Measurements from ENCODE around the gene RAB11A. TPM values are rescaled to one million over a fixed set of nuclear protein-coding genes. Genes with fewer than 3 reads are reported as not detected.

Gene RAB11A
- total RNA-seq, 1 donor from 2014 or later = 98.2 TPM

DNA sequence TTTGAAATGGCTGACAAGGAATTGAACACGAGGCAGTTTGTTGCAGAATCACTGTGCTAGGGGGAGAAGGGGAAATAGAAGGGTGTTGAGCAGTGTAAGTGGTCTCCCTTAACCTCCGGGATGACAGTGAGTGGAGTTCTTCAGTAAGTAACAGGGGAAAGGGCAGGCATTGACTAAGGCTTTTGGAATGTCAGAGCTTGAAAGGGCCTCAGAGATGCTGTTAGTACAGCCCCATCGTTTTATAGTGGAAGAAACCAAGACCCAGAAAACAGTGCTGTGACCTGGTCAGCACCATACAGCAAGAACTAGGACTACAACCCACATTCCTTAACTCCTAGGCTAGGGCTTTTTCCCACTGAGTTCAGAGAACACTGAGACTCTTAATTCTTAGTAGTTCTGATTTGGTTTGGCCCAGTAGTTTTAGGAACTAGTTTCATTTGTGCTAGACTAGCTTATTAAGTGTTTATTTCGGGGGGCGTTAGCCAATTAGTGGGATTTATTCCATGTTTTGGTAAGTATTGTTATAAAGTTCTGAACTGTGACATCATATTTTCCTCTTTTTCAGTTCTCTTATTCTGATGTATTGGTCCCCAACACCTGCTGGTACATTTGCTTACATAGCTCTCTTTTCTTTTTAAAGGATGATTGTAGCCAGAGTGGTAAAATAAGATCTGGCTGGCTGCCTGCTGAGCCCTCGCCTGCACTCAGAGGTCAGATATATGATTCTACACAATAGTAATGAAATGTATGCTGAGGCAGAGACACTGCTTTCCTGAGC lies 34.2 kb downstream of the RAB11A start:
- ChIA-PET POLR2A (interaction anchor here (1.1 to 2.7 kb wide), 3 partner anchors 18 to 34 kb away, joined by 3 to 15 read pairs (median 6); partner anchors contain the start of gene RAB11A), CTCF (no interaction called here)
- Mint-ChIP-seq H3K27ac (peak overlapping the region; percentile 62), H3K9me3 (no peaks in the 10 kb centered on the region), H3K4me1 (peaks cover 43% of the 10 kb centered on the region), H3K36me3 (ENCODE audit: low read depth) (peaks cover 48% of the 10 kb centered on the region), H3K4me3 (no peak overlapping the region), H3K27me3 (no peaks in the 10 kb centered on the region)
- TF ChIP-seq, protein P1, sequence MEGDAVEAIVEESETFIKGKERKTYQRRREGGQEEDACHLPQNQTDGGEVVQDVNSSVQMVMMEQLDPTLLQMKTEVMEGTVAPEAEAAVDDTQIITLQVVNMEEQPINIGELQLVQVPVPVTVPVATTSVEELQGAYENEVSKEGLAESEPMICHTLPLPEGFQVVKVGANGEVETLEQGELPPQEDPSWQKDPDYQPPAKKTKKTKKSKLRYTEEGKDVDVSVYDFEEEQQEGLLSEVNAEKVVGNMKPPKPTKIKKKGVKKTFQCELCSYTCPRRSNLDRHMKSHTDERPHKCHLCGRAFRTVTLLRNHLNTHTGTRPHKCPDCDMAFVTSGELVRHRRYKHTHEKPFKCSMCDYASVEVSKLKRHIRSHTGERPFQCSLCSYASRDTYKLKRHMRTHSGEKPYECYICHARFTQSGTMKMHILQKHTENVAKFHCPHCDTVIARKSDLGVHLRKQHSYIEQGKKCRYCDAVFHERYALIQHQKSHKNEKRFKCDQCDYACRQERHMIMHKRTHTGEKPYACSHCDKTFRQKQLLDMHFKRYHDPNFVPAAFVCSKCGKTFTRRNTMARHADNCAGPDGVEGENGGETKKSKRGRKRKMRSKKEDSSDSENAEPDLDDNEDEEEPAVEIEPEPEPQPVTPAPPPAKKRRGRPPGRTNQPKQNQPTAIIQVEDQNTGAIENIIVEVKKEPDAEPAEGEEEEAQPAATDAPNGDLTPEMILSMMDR (IDR thresholded peaks at IDR 0.05) = no peak
- no peak for DNase-seq
- no peak for ATAC-seq (ENCODE audit: low read depth)
- intact Hi-C loops (cut with micrococcal nuclease) = loop anchor here (5.0 kb wide), 1 partner anchor 79 kb away; no protein-coding TSS in a partner anchor

DNA sequence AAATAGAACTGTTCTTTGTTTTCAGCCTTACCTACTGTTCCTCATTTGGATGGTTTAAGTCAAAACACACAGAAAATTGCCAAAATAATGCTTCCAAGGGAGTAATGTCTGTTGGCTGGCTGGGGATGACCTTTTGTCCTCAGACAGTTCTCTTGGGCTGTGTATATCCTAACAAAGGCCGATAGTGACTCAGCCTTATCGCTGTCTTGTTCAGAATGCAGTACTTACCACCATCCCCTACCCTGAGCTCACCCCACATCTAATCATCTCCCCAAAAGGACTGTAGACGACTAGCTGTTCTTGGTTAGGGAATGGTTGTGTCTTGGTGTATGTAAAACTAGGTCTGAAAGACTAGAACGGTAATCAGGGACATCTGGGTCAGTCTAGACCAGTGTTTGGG lies 35.0 kb downstream of the RAB11A start:
- intact Hi-C loops (cut with micrococcal nuclease) = loop anchor here (5.0 kb wide), 1 partner anchor 78 kb away; no protein-coding TSS in a partner anchor
- H3K4me3 Mint-ChIP-seq = no peak overlapping the region
- CTCF ChIA-PET = no interaction called here
- peaks cover 43% of the 10 kb centered on the region for H3K4me1 Mint-ChIP-seq
- no peaks in the 10 kb centered on the region for H3K27me3 Mint-ChIP-seq
- TF ChIP-seq, protein P1 (IDR thresholded peaks at IDR 0.05) = no peak
- peaks cover 41% of the 10 kb centered on the region for H3K36me3 Mint-ChIP-seq (ENCODE audit: low read depth)
- DNase-seq = no peak
- no peaks in the 10 kb centered on the region for H3K9me3 Mint-ChIP-seq
- no peak overlapping the region for H3K27ac Mint-ChIP-seq
- POLR2A ChIA-PET = interaction anchor here (2.7 kb wide), 1 partner anchor 35 kb away, joined by 15 read pairs; the partner anchor contains the start of gene RAB11A
- no peak for ATAC-seq (ENCODE audit: low read depth)

DNA sequence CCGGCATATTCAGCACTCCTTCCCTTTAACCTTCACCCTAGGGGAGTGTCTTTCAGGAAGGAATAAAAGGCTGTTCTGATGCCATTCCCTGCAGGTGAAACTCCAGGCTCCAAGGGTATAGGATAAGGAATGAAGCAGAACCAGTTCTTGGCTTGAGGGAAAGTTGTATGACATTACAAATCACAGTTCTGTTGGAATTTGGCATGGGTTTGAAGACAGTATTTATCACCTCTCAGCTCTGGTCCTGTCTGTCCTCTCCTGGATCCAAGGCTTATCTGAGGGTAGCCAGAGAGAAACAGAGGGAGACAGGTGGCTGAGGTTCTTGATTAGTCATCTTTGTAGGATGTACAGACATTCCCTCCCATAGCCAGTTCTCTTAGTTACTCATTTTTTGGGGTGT lies 37.1 kb downstream of the RAB11A start:
- H3K9me3 Mint-ChIP-seq = no peaks in the 10 kb centered on the region
- ATAC-seq (ENCODE audit: low read depth) (no peak), DNase-seq (no peak)
- CTCF ChIA-PET = no interaction called here
- POLR2A ChIA-PET = no interaction called here
- H3K27me3 Mint-ChIP-seq = no peaks in the 10 kb centered on the region
- intact Hi-C loops (cut with micrococcal nuclease) = no loop called here
- peaks cover 33% of the 10 kb centered on the region for H3K4me1 Mint-ChIP-seq
- H3K27ac Mint-ChIP-seq = no peak overlapping the region
- TF ChIP-seq, protein P1 (IDR thresholded peaks at IDR 0.05) = no peak
- H3K4me3 Mint-ChIP-seq = no peak overlapping the region
- peaks cover 35% of the 10 kb centered on the region for H3K36me3 Mint-ChIP-seq (ENCODE audit: low read depth)

DNA sequence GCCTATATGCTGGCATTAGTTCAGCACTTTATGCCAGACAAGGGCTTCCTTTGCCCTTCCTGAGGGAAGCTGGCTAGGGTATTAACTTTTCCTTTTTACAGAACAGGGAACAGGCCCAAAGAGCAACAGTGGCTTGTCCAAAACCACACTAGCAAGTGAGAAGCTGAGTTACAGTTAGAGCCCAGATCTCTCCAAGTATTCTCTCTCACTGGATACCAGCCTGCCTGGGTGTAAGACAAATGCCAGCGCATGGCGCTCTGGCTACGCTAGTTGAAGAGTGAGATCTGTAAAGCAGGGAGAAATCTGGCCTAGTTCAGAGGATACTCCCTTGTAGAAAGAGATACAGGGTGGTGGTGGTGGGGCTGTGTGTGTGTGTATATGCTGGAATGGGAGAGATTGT lies 38.4 kb downstream of the RAB11A start:
- no peak for DNase-seq
- Mint-ChIP-seq H3K27ac (no peak overlapping the region), H3K9me3 (no peaks in the 10 kb centered on the region), H3K36me3 (ENCODE audit: low read depth) (peaks cover 38% of the 10 kb centered on the region), H3K27me3 (no peaks in the 10 kb centered on the region), H3K4me1 (peaks cover 22% of the 10 kb centered on the region), H3K4me3 (no peak overlapping the region)
- ChIA-PET POLR2A (no interaction called here), CTCF (no interaction called here)
- ATAC-seq (ENCODE audit: low read depth) = no peak
- TF ChIP-seq, protein P1 (IDR thresholded peaks at IDR 0.05) = no peak
- intact Hi-C loops (cut with micrococcal nuclease) = no loop called here

DNA sequence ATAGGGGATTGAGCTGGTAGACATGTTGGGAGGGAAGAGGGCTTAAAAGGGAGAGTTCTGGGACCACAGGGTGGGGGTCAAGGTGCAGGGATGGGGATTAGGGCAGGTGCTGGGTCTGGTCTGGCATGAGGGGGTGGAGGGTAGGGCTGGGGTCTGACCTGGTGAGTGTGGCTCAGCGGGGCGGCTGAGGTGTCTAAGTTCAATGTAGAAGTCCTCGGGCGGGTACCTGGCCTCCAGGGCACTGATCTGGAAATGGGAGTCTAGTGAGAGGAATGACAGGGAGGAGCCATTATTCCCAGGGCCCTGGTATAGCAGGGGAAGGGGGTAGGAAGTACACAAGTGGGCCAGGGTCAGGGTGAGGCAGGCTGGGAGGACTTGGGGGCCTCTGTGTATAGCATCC lies 39.6 kb downstream of the RAB11A start:
- peaks cover 37% of the 10 kb centered on the region for H3K36me3 Mint-ChIP-seq (ENCODE audit: low read depth)

More for the DNA sequence above, 39.6 kb downstream of the RAB11A start:
- H3K9me3 Mint-ChIP-seq = no peaks in the 10 kb centered on the region
- intact Hi-C loops (cut with micrococcal nuclease) = no loop called here
- H3K4me3 Mint-ChIP-seq = no peak overlapping the region
- H3K4me1 Mint-ChIP-seq = peaks cover 10% of the 10 kb centered on the region
- CTCF ChIA-PET = no interaction called here
- DNase-seq (no peak), ATAC-seq (ENCODE audit: low read depth) (no peak)
- H3K27me3 Mint-ChIP-seq = no peaks in the 10 kb centered on the region
- TF ChIP-seq, protein P1 (IDR thresholded peaks at IDR 0.05) = no peak
- POLR2A ChIA-PET = no interaction called here
- H3K27ac Mint-ChIP-seq = no peak overlapping the region
